ENCODE data around the gene PAGE3. TPM values are rescaled to one million over a fixed set of nuclear protein-coding genes. Genes with fewer than 3 reads are reported as not detected.

The PAGE3 gene, protein sequence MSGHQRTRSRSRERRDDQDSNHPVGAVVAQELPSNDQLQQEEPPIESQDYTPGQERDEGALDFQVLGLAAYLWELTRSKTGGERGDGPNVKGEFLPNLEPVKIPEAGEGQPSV
- not detected for total RNA-seq

GRCh38 chrX:55264816-55265215 is at the start of gene PAGE3:
TSS of gene PAGE3 (minus strand) at chrX:55264916. CDS start at chrX:55263903, 1,013 bp downstream.
- H3K4me3 ChIP-seq: no peak within 1 kb of the TSS
- H3K9me3 ChIP-seq: no peaks in the 10 kb centered on the region
- H3K27ac ChIP-seq: no peak within 1 kb of the TSS
- no peaks in the 10 kb centered on the region for H3K4me1 ChIP-seq (ENCODE audit: control insufficient read depth in 1 of 2, low read depth in 2 of 2)
- no peaks in the 10 kb centered on the region for H3K27me3 ChIP-seq (replicated peaks; ENCODE audit: insufficient read depth)
- no peak for ATAC-seq (ENCODE audit: insufficient number of reproducible peaks, low FRiP score, low read depth)
- no peak for TF ChIP-seq CTCF (IDR thresholded peaks at IDR 0.05)
- DNase-seq (ENCODE audit: low spot score): no peak
- H3K36me3 ChIP-seq: no peaks in the 10 kb centered on the region

GRCh38 chrX:55312655-55313054 is 47.9 kb upstream of the PAGE3 start:
- ATAC-seq (ENCODE audit: insufficient number of reproducible peaks, low FRiP score, low read depth): no peak
- no peaks in the 10 kb centered on the region for H3K36me3 ChIP-seq
- no peak for TF ChIP-seq CTCF (IDR thresholded peaks at IDR 0.05)
- H3K4me3 ChIP-seq: no peak overlapping the region
- no peaks in the 10 kb centered on the region for H3K4me1 ChIP-seq (ENCODE audit: control insufficient read depth in 1 of 2, low read depth in 2 of 2)
- no peaks in the 10 kb centered on the region for H3K9me3 ChIP-seq
- H3K27me3 ChIP-seq (replicated peaks; ENCODE audit: insufficient read depth): no peaks in the 10 kb centered on the region
- no peak for DNase-seq (ENCODE audit: low spot score)
- no peak overlapping the region for H3K27ac ChIP-seq

DNA sequence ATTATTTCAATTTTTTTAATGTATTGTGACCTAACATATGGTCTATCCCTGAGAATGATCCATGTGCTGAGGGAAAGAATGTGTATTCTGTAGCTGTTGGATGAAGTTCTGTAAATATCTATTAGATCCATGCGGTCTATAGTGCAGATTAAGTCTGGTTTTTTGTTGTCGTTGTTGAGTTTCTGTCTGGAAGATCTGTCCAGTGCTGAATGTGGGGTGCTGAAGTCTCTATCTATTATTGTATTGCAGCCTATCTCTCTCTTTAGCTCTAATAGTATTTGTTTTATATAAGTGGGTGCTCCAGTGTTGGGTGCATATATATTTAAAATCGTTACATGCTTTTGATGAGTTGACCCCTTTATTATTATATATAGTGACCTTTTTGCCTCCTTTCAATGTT is 26.2 kb upstream of the PAGE3 start:
- H3K9me3 ChIP-seq: no peaks in the 10 kb centered on the region
- no peaks in the 10 kb centered on the region for H3K4me1 ChIP-seq (ENCODE audit: control insufficient read depth in 1 of 2, low read depth in 2 of 2)
- H3K4me3 ChIP-seq: no peak overlapping the region
- ATAC-seq (ENCODE audit: insufficient number of reproducible peaks, low FRiP score, low read depth) (no peak), DNase-seq (ENCODE audit: low spot score) (no peak)
- no peaks in the 10 kb centered on the region for H3K36me3 ChIP-seq
- H3K27me3 ChIP-seq (replicated peaks; ENCODE audit: insufficient read depth): no peaks in the 10 kb centered on the region
- TF ChIP-seq CTCF (IDR thresholded peaks at IDR 0.05): no peak
- H3K27ac ChIP-seq: no peak overlapping the region

DNA sequence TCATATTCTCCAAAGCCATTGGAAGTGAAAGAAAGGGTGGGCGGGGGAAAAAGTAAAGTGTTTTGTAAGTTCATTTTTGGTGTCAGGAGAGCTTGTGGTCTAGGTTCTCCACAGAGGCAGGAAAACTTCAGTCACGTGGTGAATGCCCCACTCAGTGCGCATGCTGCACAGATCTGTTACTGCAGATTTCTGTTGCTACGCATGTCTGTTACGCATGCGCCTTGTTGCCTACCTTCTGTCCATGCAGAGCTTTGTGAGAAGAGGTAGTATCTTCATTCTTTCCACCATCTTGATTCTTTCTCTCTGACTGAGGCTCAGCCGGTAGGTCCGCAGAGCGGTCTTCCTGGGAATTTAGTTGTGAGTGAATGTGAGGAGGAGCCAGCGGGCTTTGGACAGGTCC is 15.1 kb upstream of the PAGE3 start:
- Histone ChIP-seq H3K9me3 (no peaks in the 10 kb centered on the region), H3K27me3 (replicated peaks; ENCODE audit: insufficient read depth) (no peaks in the 10 kb centered on the region), H3K4me1 (ENCODE audit: control insufficient read depth in 1 of 2, low read depth in 2 of 2) (no peaks in the 10 kb centered on the region), H3K27ac (no peak overlapping the region), H3K4me3 (no peak overlapping the region), H3K36me3 (no peaks in the 10 kb centered on the region)
- ATAC-seq (ENCODE audit: insufficient number of reproducible peaks, low FRiP score, low read depth) (no peak), DNase-seq (ENCODE audit: low spot score) (no peak)
- TF ChIP-seq CTCF (IDR thresholded peaks at IDR 0.05): no peak

DNA sequence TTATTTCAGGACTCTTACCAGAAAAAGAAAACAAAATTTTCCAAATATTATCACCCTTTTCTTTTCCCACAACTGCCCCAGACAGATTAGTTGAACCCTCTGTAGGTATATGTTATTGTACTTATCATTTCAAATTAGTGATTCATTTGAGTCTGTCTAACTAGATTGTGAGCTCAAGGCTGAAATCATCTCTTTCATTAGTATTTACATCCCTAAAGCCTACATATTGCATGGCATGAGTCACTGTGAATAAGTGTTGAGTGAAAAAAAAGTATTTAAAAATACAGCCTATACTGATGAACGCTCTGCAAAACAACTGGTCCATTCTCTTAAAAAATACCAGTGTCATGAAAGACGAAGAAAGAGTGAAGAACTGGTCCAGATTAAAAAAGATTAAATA is 3.9 kb downstream of the PAGE3 start:
- Histone ChIP-seq H3K27ac (no peak overlapping the region), H3K27me3 (replicated peaks; ENCODE audit: insufficient read depth) (no peaks in the 10 kb centered on the region), H3K36me3 (no peaks in the 10 kb centered on the region), H3K4me1 (ENCODE audit: control insufficient read depth in 1 of 2, low read depth in 2 of 2) (no peaks in the 10 kb centered on the region), H3K9me3 (no peaks in the 10 kb centered on the region), H3K4me3 (no peak overlapping the region)
- TF ChIP-seq CTCF (IDR thresholded peaks at IDR 0.05): no peak
- no peak for DNase-seq (ENCODE audit: low spot score)
- no peak for ATAC-seq (ENCODE audit: insufficient number of reproducible peaks, low FRiP score, low read depth)
